PC-3 (cell line): ENCODE measurements around the gene FAM181B.

Source experiments
- EZH2 ChIP-seq: fragments of 300-600 bp; sonication (generic); IDR thresholded peaks from one replicate; pipeline ENCODE4 v1.6.1; 2017; ENCODE audit warnings: antibody characterized with exemption, mild to moderate bottlenecking, low read length; ENCODE audit not compliant: unreplicated experiment
- TF ChIP-seq, protein P1 (sequence below): fragments of 300-600 bp; sonication (generic); conservative IDR thresholded peaks from 2 replicates; pipeline ENCODE4 v1.5.1; 2017; ENCODE audit warnings: antibody characterized with exemption, low read depth, mild to moderate bottlenecking, low read length

- TF ChIP-seq, protein P1, sequence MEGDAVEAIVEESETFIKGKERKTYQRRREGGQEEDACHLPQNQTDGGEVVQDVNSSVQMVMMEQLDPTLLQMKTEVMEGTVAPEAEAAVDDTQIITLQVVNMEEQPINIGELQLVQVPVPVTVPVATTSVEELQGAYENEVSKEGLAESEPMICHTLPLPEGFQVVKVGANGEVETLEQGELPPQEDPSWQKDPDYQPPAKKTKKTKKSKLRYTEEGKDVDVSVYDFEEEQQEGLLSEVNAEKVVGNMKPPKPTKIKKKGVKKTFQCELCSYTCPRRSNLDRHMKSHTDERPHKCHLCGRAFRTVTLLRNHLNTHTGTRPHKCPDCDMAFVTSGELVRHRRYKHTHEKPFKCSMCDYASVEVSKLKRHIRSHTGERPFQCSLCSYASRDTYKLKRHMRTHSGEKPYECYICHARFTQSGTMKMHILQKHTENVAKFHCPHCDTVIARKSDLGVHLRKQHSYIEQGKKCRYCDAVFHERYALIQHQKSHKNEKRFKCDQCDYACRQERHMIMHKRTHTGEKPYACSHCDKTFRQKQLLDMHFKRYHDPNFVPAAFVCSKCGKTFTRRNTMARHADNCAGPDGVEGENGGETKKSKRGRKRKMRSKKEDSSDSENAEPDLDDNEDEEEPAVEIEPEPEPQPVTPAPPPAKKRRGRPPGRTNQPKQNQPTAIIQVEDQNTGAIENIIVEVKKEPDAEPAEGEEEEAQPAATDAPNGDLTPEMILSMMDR: no peak
- TF ChIP-seq EZH2: no peak
Measured at GRCh38 chr11:82718821-82719220, 14.8 kb downstream of the FAM181B start.
